Mesenchymal stem cell (in vitro differentiated cells and primary cell): ENCODE measurements around the gene PCBD2.
"Not testable (repeated sequence)": the region's sequence is repeated elsewhere in the genome, so short reads cannot be mapped to it uniquely, and the experiment has no call there.

ENCODE experiments used
- DNase-seq: peaks from one replicate; pipeline ENCODE4 v3.0.0-alpha.2; 2013
- H2AFZ ChIP-seq: one replicate; pipeline ENCODE4 v1.6.1; 2013; ENCODE audit warnings: low read depth, mild to moderate bottlenecking, control low read depth, inconsistent platforms, low read length, moderate library complexity
- H2AK5ac ChIP-seq: 2 replicates; pipeline ENCODE4 v1.6.1; 2013; ENCODE audit warnings: low read length, moderate library complexity, mild to moderate bottlenecking, inconsistent platforms; ENCODE audit not compliant: severe bottlenecking
- H2BK120ac ChIP-seq: one replicate; pipeline ENCODE4 v1.6.1; 2013; ENCODE audit warnings: low read depth, mild to moderate bottlenecking, inconsistent platforms, low read length, moderate library complexity
- H2BK12ac ChIP-seq, 2 experiments: one replicate each; pipeline ENCODE4 v1.6.1; 2013; ENCODE audit warnings: inconsistent platforms in 2 of 2, low read length in 2 of 2, mild to moderate bottlenecking in 2 of 2, moderate library complexity in 2 of 2, control low read depth in 1 of 2
- H2BK15ac ChIP-seq: one replicate; pipeline ENCODE4 v1.6.1; 2013; ENCODE audit warnings: mild to moderate bottlenecking, low read depth, inconsistent platforms; ENCODE audit not compliant: poor library complexity, severe bottlenecking
- H2BK5ac ChIP-seq: 2 replicates; pipeline ENCODE4 v1.6.1; 2013; ENCODE audit warnings: low read depth, mild to moderate bottlenecking, low read length, control low read depth, inconsistent platforms; ENCODE audit not compliant: poor library complexity, severe bottlenecking
- H3K14ac ChIP-seq, 2 experiments: one replicate each; pipeline ENCODE4 v1.6.1; 2013; ENCODE audit warnings: inconsistent platforms in 2 of 2, low read length in 2 of 2, control low read depth in 1 of 2, mild to moderate bottlenecking in 1 of 2, moderate library complexity in 1 of 2
- H3K18ac ChIP-seq, 2 experiments: one replicate each; pipeline ENCODE4 v1.6.1; 2013; ENCODE audit warnings: inconsistent platforms in 2 of 2, low read length in 2 of 2, control low read depth in 1 of 2, low read depth in 1 of 2, mild to moderate bottlenecking in 1 of 2
- H3K23ac ChIP-seq, 2 experiments: one replicate each; pipeline ENCODE4 v1.6.1; 2013; ENCODE audit warnings: inconsistent platforms in 2 of 2, low read length in 2 of 2, mild to moderate bottlenecking in 2 of 2, moderate library complexity in 2 of 2, control low read depth in 1 of 2
- H3K27ac ChIP-seq: 2 replicates; pipeline ENCODE4 v1.5.1; 2013; ENCODE audit warnings: mild to moderate bottlenecking, moderate library complexity, low read length, control low read depth, inconsistent platforms; ENCODE audit not compliant: poor library complexity, severe bottlenecking
- H3K27me3 ChIP-seq, 2 experiments: 2 replicates each; pipeline versions ENCODE4 v1.6.1 to v1.7.0; 2013; ENCODE audit warnings: low read length in 2 of 2, mild to moderate bottlenecking in 2 of 2, moderate library complexity in 2 of 2, control low read depth in 1 of 2, inconsistent platforms in 1 of 2; ENCODE audit not compliant: control insufficient read depth in 1 of 2, insufficient read depth in 1 of 2
- H3K36me3 ChIP-seq, 2 experiments: 2 replicates each; pipeline versions ENCODE4 v1.6.1 to v1.7.0; 2013; ENCODE audit warnings: low read length in 2 of 2, control low read depth in 1 of 2, inconsistent platforms in 1 of 2, low read depth in 1 of 2, mild to moderate bottlenecking in 1 of 2; ENCODE audit not compliant: insufficient read depth in 2 of 2, control insufficient read depth in 1 of 2
- H3K4ac ChIP-seq, 2 experiments: one replicate each; pipeline ENCODE4 v1.6.1; 2013; ENCODE audit warnings: inconsistent platforms in 2 of 2, low read length in 2 of 2, mild to moderate bottlenecking in 2 of 2, moderate library complexity in 2 of 2, control low read depth in 1 of 2, low read depth in 1 of 2
- H3K4me1 ChIP-seq: 2 replicates; pipeline ENCODE4 v1.6.1; 2013; ENCODE audit warnings: low read depth, low read length, control low read depth; ENCODE audit not compliant: control insufficient read depth, insufficient read depth
- H3K4me2 ChIP-seq: 2 replicates; pipeline ENCODE4 v1.6.1; 2013; ENCODE audit warnings: low read length, mild to moderate bottlenecking, inconsistent platforms; ENCODE audit not compliant: poor library complexity, severe bottlenecking
- H3K4me3 ChIP-seq, 2 experiments: 2 replicates each; pipeline versions ENCODE4 v1.5.1 to v1.7.0; 2013; ENCODE audit warnings: low read length in 2 of 2, mild to moderate bottlenecking in 2 of 2, control low read depth in 1 of 2, low read depth in 1 of 2; ENCODE audit not compliant: insufficient read depth in 1 of 2
- H3K79me1 ChIP-seq: replicated peaks from 2 replicates; pipeline ENCODE4 v1.6.1; 2013; ENCODE audit warnings: mild to moderate bottlenecking, control low read depth, low read length, inconsistent platforms; ENCODE audit not compliant: poor library complexity, severe bottlenecking
- H3K9ac ChIP-seq: 2 replicates; pipeline ENCODE4 v1.7.0; 2013; ENCODE audit warnings: mild to moderate bottlenecking, low read length, moderate library complexity
- H3K9me3 ChIP-seq: 2 replicates; pipeline ENCODE4 v1.7.0; 2013; ENCODE audit warnings: mild to moderate bottlenecking, low read length; ENCODE audit not compliant: control insufficient read depth
- H4K8ac ChIP-seq: one replicate; pipeline ENCODE4 v1.6.1; 2013; ENCODE audit warnings: inconsistent platforms, mild to moderate bottlenecking, low read length, moderate library complexity
- H4K91ac ChIP-seq: one replicate; pipeline ENCODE4 v1.6.1; 2013; ENCODE audit warnings: mild to moderate bottlenecking, low read length, inconsistent platforms
- WGBS: methylation state at CpG from one replicate; pipeline ENCODE4 v1.1.7; 2013; ENCODE audit warnings: mixed read lengths; 5-methylcytosine and 5-hydroxymethylcytosine counted together

Gene PCBD2

DNA sequence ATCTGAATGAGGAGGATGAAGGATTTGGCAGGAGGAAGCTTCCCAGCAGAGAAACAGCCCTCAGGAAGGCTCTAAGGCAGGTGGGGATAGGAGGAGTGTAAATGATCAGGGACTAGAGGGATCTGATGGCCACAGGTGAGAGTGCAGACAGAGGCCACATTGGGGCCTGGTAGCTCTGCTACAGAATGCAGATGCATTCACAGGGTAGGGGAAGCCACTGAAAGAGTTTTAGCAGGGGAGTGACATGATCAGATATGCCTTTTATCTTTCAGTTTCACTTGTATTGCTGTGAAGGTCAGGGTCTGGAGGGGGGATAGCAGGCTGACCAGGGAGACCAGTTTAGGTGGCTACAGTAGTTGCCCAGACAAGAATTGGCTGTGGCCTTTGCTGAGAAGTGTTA lies 27.8 kb upstream of the PCBD2 start:
- Histone ChIP-seq H3K9me3 (no peaks in the 10 kb centered on the region), H3K4me1 (peaks cover 5% of the 10 kb centered on the region)

GRCh38 chr5:134878403-134878802 lies 26.5 kb upstream of the PCBD2 start:
- no peak overlapping the region for H3K27ac ChIP-seq
- H3K18ac ChIP-seq = no peak overlapping the region
- H2BK15ac ChIP-seq = no peak overlapping the region
- peaks cover 0 to 9% of the 10 kb centered on the region in 2 experiments for H3K36me3 ChIP-seq
- no peak overlapping the region for H2BK120ac ChIP-seq
- H2BK12ac ChIP-seq = no peak overlapping the region
- H2AK5ac ChIP-seq = no peak overlapping the region
- H3K14ac ChIP-seq = no peak overlapping the region
- no peak overlapping the region for H3K4me3 ChIP-seq
- H2BK5ac ChIP-seq = no peak overlapping the region
- H3K9me3 ChIP-seq = no peaks in the 10 kb centered on the region
- no peaks in the 10 kb centered on the region for H3K27me3 ChIP-seq
- no peak overlapping the region for H4K8ac ChIP-seq
- no peak overlapping the region for H2AFZ ChIP-seq
- no peak for DNase-seq
- peaks cover 32% of the 10 kb centered on the region for H3K79me1 ChIP-seq
- no peak overlapping the region for H3K23ac ChIP-seq
- H4K91ac ChIP-seq = no peak overlapping the region
- H3K4me2 ChIP-seq = no peak overlapping the region
- WGBS = 100% methylated on average over 3 of the region's 3 CpGs
- peaks cover 5% of the 10 kb centered on the region for H3K4me1 ChIP-seq
- no peak overlapping the region for H3K9ac ChIP-seq
- H3K4ac ChIP-seq = no peak overlapping the region

More for the DNA sequence above, 27.8 kb upstream of the PCBD2 start:
- H2BK120ac ChIP-seq = no peak overlapping the region
- H3K36me3 ChIP-seq = peaks cover 0 to 9% of the 10 kb centered on the region in 2 experiments
- H2BK5ac ChIP-seq = no peak overlapping the region
- H2BK12ac ChIP-seq = no peak overlapping the region
- H3K9ac ChIP-seq = no peak overlapping the region
- H4K8ac ChIP-seq = no peak overlapping the region
- no peak overlapping the region for H3K18ac ChIP-seq
- H3K27me3 ChIP-seq = no peaks in the 10 kb centered on the region
- no peak overlapping the region for H4K91ac ChIP-seq
- no peak overlapping the region for H2AFZ ChIP-seq
- H3K27ac ChIP-seq = no peak overlapping the region
- no peak overlapping the region for H3K14ac ChIP-seq
- no peak overlapping the region for H3K23ac ChIP-seq
- H3K4me2 ChIP-seq = no peak overlapping the region
- no peak overlapping the region for H2AK5ac ChIP-seq
- H3K4me3 ChIP-seq = no peak overlapping the region
- H3K4ac ChIP-seq = peak overlapping the region in 1 of 2 experiments; percentile 49
- H2BK15ac ChIP-seq = no peak overlapping the region
- DNase-seq = no peak
- peaks cover 29% of the 10 kb centered on the region for H3K79me1 ChIP-seq

- no peak overlapping the region for H2AK5ac ChIP-seq
- no peak overlapping the region for H3K14ac ChIP-seq
- no peak overlapping the region for H3K27ac ChIP-seq
- no peak overlapping the region for H3K4ac ChIP-seq
- WGBS = 93% methylated on average over 3 of the region's 3 CpGs
- peaks cover 0 to 9% of the 10 kb centered on the region in 2 experiments for H3K36me3 ChIP-seq
- H3K4me3 ChIP-seq = no peak overlapping the region
- H4K91ac ChIP-seq = no peak overlapping the region
- no peak overlapping the region for H2BK120ac ChIP-seq
- no peaks in the 10 kb centered on the region for H3K9me3 ChIP-seq
- H3K27me3 ChIP-seq = no peaks in the 10 kb centered on the region
- H3K9ac ChIP-seq = no peak overlapping the region
- H2AFZ ChIP-seq = no peak overlapping the region
- no peak overlapping the region for H4K8ac ChIP-seq
- no peak overlapping the region for H3K23ac ChIP-seq
- peaks cover 30% of the 10 kb centered on the region for H3K79me1 ChIP-seq
- no peak overlapping the region for H2BK15ac ChIP-seq
- H3K4me2 ChIP-seq = no peak overlapping the region
- no peak for DNase-seq
- H3K4me1 ChIP-seq = peaks cover 2% of the 10 kb centered on the region
- no peak overlapping the region for H3K18ac ChIP-seq
- H2BK5ac ChIP-seq = no peak overlapping the region
- no peak overlapping the region for H2BK12ac ChIP-seq
Observed at GRCh38 chr5:134879456-134879855, 25.5 kb upstream of the PCBD2 start.

DNA sequence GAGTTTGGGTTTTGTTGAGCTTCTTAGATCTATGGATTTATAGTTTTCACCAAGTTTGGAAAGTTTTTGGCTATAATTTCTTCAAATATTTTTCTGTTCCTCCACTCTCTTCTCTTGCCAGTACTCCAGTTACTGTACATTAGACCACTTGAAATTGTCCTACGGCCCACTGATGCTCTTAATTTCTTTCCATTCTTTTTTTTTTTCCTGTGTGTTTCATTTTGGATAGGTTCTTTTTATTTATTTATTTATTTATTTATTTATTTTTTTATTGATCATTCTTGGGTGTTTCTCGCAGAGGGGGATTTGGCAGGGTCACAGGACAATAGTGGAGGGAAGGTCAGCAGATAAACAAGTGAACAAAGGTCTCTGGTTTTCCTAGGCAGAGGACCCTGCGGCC lies 24.0 kb upstream of the PCBD2 start:
- H3K4me2 ChIP-seq, H3K14ac ChIP-seq, H3K27ac ChIP-seq, H2AK5ac ChIP-seq, H2BK5ac ChIP-seq, H4K8ac ChIP-seq, H3K18ac ChIP-seq, H2BK15ac ChIP-seq, H3K36me3 ChIP-seq, H3K9ac ChIP-seq, H3K4me1 ChIP-seq, H2BK12ac ChIP-seq, H2AFZ ChIP-seq, H2BK120ac ChIP-seq, H3K23ac ChIP-seq, DNase-seq, H4K91ac ChIP-seq, H3K27me3 ChIP-seq, H3K4ac ChIP-seq, H3K4me3 ChIP-seq, H3K9me3 ChIP-seq: not testable (repeated sequence)
- WGBS = 100% methylated on average over 1 of the region's 3 CpGs
- H3K79me1 ChIP-seq = peaks cover 33% of the 10 kb centered on the region
